K562 treated with DMSO at 1 percent for 48 hours (cell line): ENCODE measurements around the gene ACP3. TPM values are rescaled to one million over a fixed set of nuclear protein-coding genes. Genes with fewer than 3 reads are reported as not detected.

Experiments
- total RNA-seq: library from RNA; unstranded; fragments of 300-600 nt; gene quantifications from 2 replicates; pipeline ENCODE4 v1.2.3, GENCODE V29; 2022; ENCODE audit warnings: low replicate concordance; ENCODE audit errors: extremely low read depth

The ACP3 gene, protein sequence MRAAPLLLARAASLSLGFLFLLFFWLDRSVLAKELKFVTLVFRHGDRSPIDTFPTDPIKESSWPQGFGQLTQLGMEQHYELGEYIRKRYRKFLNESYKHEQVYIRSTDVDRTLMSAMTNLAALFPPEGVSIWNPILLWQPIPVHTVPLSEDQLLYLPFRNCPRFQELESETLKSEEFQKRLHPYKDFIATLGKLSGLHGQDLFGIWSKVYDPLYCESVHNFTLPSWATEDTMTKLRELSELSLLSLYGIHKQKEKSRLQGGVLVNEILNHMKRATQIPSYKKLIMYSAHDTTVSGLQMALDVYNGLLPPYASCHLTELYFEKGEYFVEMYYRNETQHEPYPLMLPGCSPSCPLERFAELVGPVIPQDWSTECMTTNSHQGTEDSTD
- total RNA-seq, result not detected in 2 replicates

DNA sequence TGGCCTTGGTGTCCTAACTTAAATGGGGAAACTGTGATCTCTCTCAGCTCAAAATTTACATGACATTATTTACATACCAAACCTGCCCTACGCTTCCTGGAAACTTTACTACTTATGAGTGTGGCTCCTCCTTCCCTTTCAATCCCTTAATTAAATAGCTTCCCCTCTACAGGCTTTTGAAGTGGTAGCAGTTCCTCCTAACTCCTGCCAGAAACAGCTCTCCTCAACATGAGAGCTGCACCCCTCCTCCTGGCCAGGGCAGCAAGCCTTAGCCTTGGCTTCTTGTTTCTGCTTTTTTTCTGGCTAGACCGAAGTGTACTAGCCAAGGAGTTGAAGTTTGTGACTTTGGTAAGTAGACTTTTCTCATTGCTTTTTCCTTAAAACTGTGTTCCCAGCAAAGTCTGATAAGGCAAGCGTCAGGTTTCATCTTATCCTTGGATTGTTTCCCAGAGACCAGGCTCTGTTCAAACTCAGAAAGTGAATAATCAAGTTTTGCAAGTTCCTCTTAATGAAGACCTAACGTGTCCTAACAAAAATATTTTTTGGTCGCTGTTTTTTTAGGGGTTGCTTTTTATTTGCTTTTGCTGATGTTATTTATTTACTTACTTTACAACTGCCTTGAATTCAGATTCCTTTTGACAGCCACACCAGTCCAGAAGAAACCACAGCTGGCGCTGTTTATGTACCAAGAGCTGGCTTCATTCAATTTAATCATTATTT is at the start of gene ACP3:
Gene ACP3, plus strand, starts transcription at position 179 of the 720 bp plus-strand sequence. Its CDS starts 50 bp downstream, at position 229.

Other genes starting within 250 kb of the ACP3 start
- gene DNAJC13, start 100.1 kb downstream of the ACP3 start, total RNA-seq, result not detected in 2 replicates